Mesenchymal stem cell (in vitro differentiated cells and primary cell): ENCODE measurements around the gene SRPK2.
A peak's percentile ranks its signal among the peaks of the same experiment; 100 is the strongest.
"Not testable (repeated sequence)": the region's sequence is repeated elsewhere in the genome, so short reads cannot be mapped to it uniquely, and the experiment has no call there.

Experiments used
- DNase-seq: peaks from one replicate; pipeline ENCODE4 v3.0.0-alpha.2; 2013
- H2AFZ ChIP-seq: one replicate; pipeline ENCODE4 v1.6.1; 2013; ENCODE audit warnings: low read depth, mild to moderate bottlenecking, control low read depth, inconsistent platforms, low read length, moderate library complexity
- H2AK5ac ChIP-seq: 2 replicates; pipeline ENCODE4 v1.6.1; 2013; ENCODE audit warnings: low read length, moderate library complexity, mild to moderate bottlenecking, inconsistent platforms; ENCODE audit not compliant: severe bottlenecking
- H2BK120ac ChIP-seq: one replicate; pipeline ENCODE4 v1.6.1; 2013; ENCODE audit warnings: low read depth, mild to moderate bottlenecking, inconsistent platforms, low read length, moderate library complexity
- H2BK12ac ChIP-seq, 2 experiments: one replicate each; pipeline ENCODE4 v1.6.1; 2013; ENCODE audit warnings: inconsistent platforms in 2 of 2, low read length in 2 of 2, mild to moderate bottlenecking in 2 of 2, moderate library complexity in 2 of 2, control low read depth in 1 of 2
- H2BK15ac ChIP-seq: one replicate; pipeline ENCODE4 v1.6.1; 2013; ENCODE audit warnings: mild to moderate bottlenecking, low read depth, inconsistent platforms; ENCODE audit not compliant: poor library complexity, severe bottlenecking
- H2BK5ac ChIP-seq: 2 replicates; pipeline ENCODE4 v1.6.1; 2013; ENCODE audit warnings: low read depth, mild to moderate bottlenecking, low read length, control low read depth, inconsistent platforms; ENCODE audit not compliant: poor library complexity, severe bottlenecking
- H3K14ac ChIP-seq, 2 experiments: one replicate each; pipeline ENCODE4 v1.6.1; 2013; ENCODE audit warnings: inconsistent platforms in 2 of 2, low read length in 2 of 2, control low read depth in 1 of 2, mild to moderate bottlenecking in 1 of 2, moderate library complexity in 1 of 2
- H3K18ac ChIP-seq, 2 experiments: one replicate each; pipeline ENCODE4 v1.6.1; 2013; ENCODE audit warnings: inconsistent platforms in 2 of 2, low read length in 2 of 2, control low read depth in 1 of 2, low read depth in 1 of 2, mild to moderate bottlenecking in 1 of 2
- H3K23ac ChIP-seq, 2 experiments: one replicate each; pipeline ENCODE4 v1.6.1; 2013; ENCODE audit warnings: inconsistent platforms in 2 of 2, low read length in 2 of 2, mild to moderate bottlenecking in 2 of 2, moderate library complexity in 2 of 2, control low read depth in 1 of 2
- H3K27ac ChIP-seq: 2 replicates; pipeline ENCODE4 v1.5.1; 2013; ENCODE audit warnings: mild to moderate bottlenecking, moderate library complexity, low read length, control low read depth, inconsistent platforms; ENCODE audit not compliant: poor library complexity, severe bottlenecking
- H3K27me3 ChIP-seq, 2 experiments: 2 replicates each; pipeline versions ENCODE4 v1.6.1 to v1.7.0; 2013; ENCODE audit warnings: low read length in 2 of 2, mild to moderate bottlenecking in 2 of 2, moderate library complexity in 2 of 2, control low read depth in 1 of 2, inconsistent platforms in 1 of 2; ENCODE audit not compliant: control insufficient read depth in 1 of 2, insufficient read depth in 1 of 2
- H3K36me3 ChIP-seq, 2 experiments: 2 replicates each; pipeline versions ENCODE4 v1.6.1 to v1.7.0; 2013; ENCODE audit warnings: low read length in 2 of 2, control low read depth in 1 of 2, inconsistent platforms in 1 of 2, low read depth in 1 of 2, mild to moderate bottlenecking in 1 of 2; ENCODE audit not compliant: insufficient read depth in 2 of 2, control insufficient read depth in 1 of 2
- H3K4ac ChIP-seq, 2 experiments: one replicate each; pipeline ENCODE4 v1.6.1; 2013; ENCODE audit warnings: inconsistent platforms in 2 of 2, low read length in 2 of 2, mild to moderate bottlenecking in 2 of 2, moderate library complexity in 2 of 2, control low read depth in 1 of 2, low read depth in 1 of 2
- H3K4me1 ChIP-seq: 2 replicates; pipeline ENCODE4 v1.6.1; 2013; ENCODE audit warnings: low read depth, low read length, control low read depth; ENCODE audit not compliant: control insufficient read depth, insufficient read depth
- H3K4me2 ChIP-seq: 2 replicates; pipeline ENCODE4 v1.6.1; 2013; ENCODE audit warnings: low read length, mild to moderate bottlenecking, inconsistent platforms; ENCODE audit not compliant: poor library complexity, severe bottlenecking
- H3K4me3 ChIP-seq, 2 experiments: 2 replicates each; pipeline versions ENCODE4 v1.5.1 to v1.7.0; 2013; ENCODE audit warnings: low read length in 2 of 2, mild to moderate bottlenecking in 2 of 2, control low read depth in 1 of 2, low read depth in 1 of 2; ENCODE audit not compliant: insufficient read depth in 1 of 2
- H3K79me1 ChIP-seq: replicated peaks from 2 replicates; pipeline ENCODE4 v1.6.1; 2013; ENCODE audit warnings: mild to moderate bottlenecking, control low read depth, low read length, inconsistent platforms; ENCODE audit not compliant: poor library complexity, severe bottlenecking
- H3K9ac ChIP-seq: 2 replicates; pipeline ENCODE4 v1.7.0; 2013; ENCODE audit warnings: mild to moderate bottlenecking, low read length, moderate library complexity
- H3K9me3 ChIP-seq: 2 replicates; pipeline ENCODE4 v1.7.0; 2013; ENCODE audit warnings: mild to moderate bottlenecking, low read length; ENCODE audit not compliant: control insufficient read depth
- H4K8ac ChIP-seq: one replicate; pipeline ENCODE4 v1.6.1; 2013; ENCODE audit warnings: inconsistent platforms, mild to moderate bottlenecking, low read length, moderate library complexity
- H4K91ac ChIP-seq: one replicate; pipeline ENCODE4 v1.6.1; 2013; ENCODE audit warnings: mild to moderate bottlenecking, low read length, inconsistent platforms
- WGBS: methylation state at CpG from one replicate; pipeline ENCODE4 v1.1.7; 2013; ENCODE audit warnings: mixed read lengths; 5-methylcytosine and 5-hydroxymethylcytosine counted together

The SRPK2 gene

GRCh38 chr7:105409775-105410174, 21.1 kb upstream of the SRPK2 start:
- not testable (repeated sequence) for H3K27me3 ChIP-seq, H3K36me3 ChIP-seq, H3K23ac ChIP-seq, H4K91ac ChIP-seq, H2BK15ac ChIP-seq, H3K27ac ChIP-seq, DNase-seq, H3K4me1 ChIP-seq, H3K4me2 ChIP-seq, H2AFZ ChIP-seq, H3K18ac ChIP-seq, H3K4ac ChIP-seq, H3K14ac ChIP-seq, H3K9ac ChIP-seq, H4K8ac ChIP-seq, H2BK120ac ChIP-seq, H2AK5ac ChIP-seq, H3K9me3 ChIP-seq, H2BK5ac ChIP-seq, H3K4me3 ChIP-seq, H3K79me1 ChIP-seq, H2BK12ac ChIP-seq
- WGBS: no CpG with 5 or more reads among the region's 3 CpGs

DNA sequence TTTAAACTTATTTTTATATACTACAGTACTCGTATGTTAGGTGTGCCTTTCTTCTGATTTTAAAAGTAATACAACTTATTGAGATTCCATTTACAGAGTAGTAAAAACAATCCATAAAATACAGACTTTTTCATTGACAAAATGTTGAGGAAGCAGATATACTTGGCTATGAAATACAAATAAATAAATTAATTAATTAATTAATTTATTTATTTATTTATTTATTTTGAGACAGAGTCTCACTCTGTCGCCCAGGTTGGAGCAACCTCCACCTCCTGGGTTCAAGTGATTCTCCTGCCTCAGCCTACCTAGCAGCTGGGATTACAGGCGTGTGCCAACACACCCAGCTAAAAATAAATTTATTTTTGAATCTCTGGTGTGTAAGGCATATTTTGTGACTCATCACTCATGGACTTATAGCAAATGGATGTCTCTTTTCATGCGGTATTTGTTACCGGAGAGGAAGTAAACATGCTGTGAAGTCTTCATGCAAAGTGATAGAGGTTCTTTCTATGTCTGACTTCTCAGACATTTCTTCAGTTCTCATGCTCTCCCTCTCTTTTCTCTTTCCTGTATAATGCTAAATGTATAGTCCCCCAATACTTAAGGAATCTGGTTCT, 20.2 kb upstream of the SRPK2 start:
- Histone ChIP-seq H4K91ac (no peak overlapping the region), H3K18ac (no peak overlapping the region)
- 100% methylated on average over 2 of the region's 5 CpGs for WGBS

GRCh38 chr7:105403128-105403527, 14.4 kb upstream of the SRPK2 start:
- 86% methylated on average over 5 of the region's 6 CpGs for WGBS

More for the DNA sequence above, 20.2 kb upstream of the SRPK2 start:
- H3K4me2 ChIP-seq: no peak overlapping the region
- H2BK5ac ChIP-seq: no peak overlapping the region
- H3K23ac ChIP-seq: no peak overlapping the region
- no peak overlapping the region for H2BK15ac ChIP-seq
- no peak overlapping the region for H4K8ac ChIP-seq
- H3K14ac ChIP-seq: no peak overlapping the region
- H3K27me3 ChIP-seq: no peaks in the 10 kb centered on the region
- H2AK5ac ChIP-seq: no peak overlapping the region
- H3K9ac ChIP-seq: no peak overlapping the region
- H3K4me3 ChIP-seq: no peak overlapping the region
- no peaks in the 10 kb centered on the region for H3K4me1 ChIP-seq
- H2AFZ ChIP-seq: no peak overlapping the region
- H2BK120ac ChIP-seq: no peak overlapping the region
- H2BK12ac ChIP-seq: no peak overlapping the region
- H3K27ac ChIP-seq: no peak overlapping the region
- no peak overlapping the region for H3K4ac ChIP-seq
- H3K9me3 ChIP-seq: no peaks in the 10 kb centered on the region
- H3K79me1 ChIP-seq: no peaks in the 10 kb centered on the region
- DNase-seq: no peak
- H3K36me3 ChIP-seq: no peaks in the 10 kb centered on the region

GRCh38 chr7:105402221-105403095, 13.7 kb upstream of the SRPK2 start:
- H3K23ac ChIP-seq: no peak overlapping the region
- H3K18ac ChIP-seq: no peak overlapping the region
- H2BK120ac ChIP-seq: no peak overlapping the region
- WGBS: 90% methylated on average over 14 of the region's 18 CpGs
- H3K27ac ChIP-seq: no peak overlapping the region
- H2BK5ac ChIP-seq: no peak overlapping the region
- peak overlapping the region; percentile 4 for H2BK15ac ChIP-seq
- no peak overlapping the region for H2BK12ac ChIP-seq
- no peak overlapping the region for H2AK5ac ChIP-seq
- H4K8ac ChIP-seq: peak overlapping the region; percentile 40
- H3K9me3 ChIP-seq: no peaks in the 10 kb centered on the region
- H3K36me3 ChIP-seq: no peaks in the 10 kb centered on the region
- H3K27me3 ChIP-seq: no peaks in the 10 kb centered on the region
- H3K14ac ChIP-seq: no peak overlapping the region
- no peaks in the 10 kb centered on the region for H3K79me1 ChIP-seq
- no peak overlapping the region for H3K4me3 ChIP-seq
- no peak overlapping the region for H3K9ac ChIP-seq
- DNase-seq: peak; percentile 17
- no peak overlapping the region for H4K91ac ChIP-seq
- no peak overlapping the region for H2AFZ ChIP-seq
- peaks cover 5% of the 10 kb centered on the region for H3K4me1 ChIP-seq
- H3K4ac ChIP-seq: no peak overlapping the region
- no peak overlapping the region for H3K4me2 ChIP-seq

More at GRCh38 chr7:105403128-105403527, 14.4 kb upstream of the SRPK2 start:
- Histone ChIP-seq H2AK5ac (no peak overlapping the region), H3K18ac (peak overlapping the region in 1 of 2 experiments; percentile 21), H2BK5ac (no peak overlapping the region), H2BK120ac (no peak overlapping the region), H3K4me3 (no peak overlapping the region), H3K36me3 (no peaks in the 10 kb centered on the region), H3K14ac (no peak overlapping the region), H3K4me2 (no peak overlapping the region), H2BK15ac (no peak overlapping the region), H3K27me3 (no peaks in the 10 kb centered on the region), H3K27ac (no peak overlapping the region), H2AFZ (no peak overlapping the region), H3K9me3 (no peaks in the 10 kb centered on the region), H3K9ac (no peak overlapping the region), H3K4me1 (peaks cover 5% of the 10 kb centered on the region), H4K8ac (no peak overlapping the region), H3K23ac (no peak overlapping the region), H3K79me1 (no peaks in the 10 kb centered on the region), H4K91ac (no peak overlapping the region), H2BK12ac (no peak overlapping the region), H3K4ac (no peak overlapping the region)
- no peak for DNase-seq
